HCT116 (cell line): Measurements from ENCODE around the gene FRS2.

Source experiments
- ATF3 ChIP-seq: IDR thresholded peaks from 2 replicates; pipeline ENCODE4 v1.6.1; 2012
- CTCF ChIP-seq, 3 experiments: fragments of 200-600 bp in 1 of 3; sonication (generic) in 1 of 3; IDR thresholded peaks in 2 of 3; conservative IDR thresholded peaks in 1 of 3; 2 replicates each; pipeline ENCODE4 v1.5.1; 2012 to 2017; ENCODE audit warnings: low read depth in 2 of 3, low read length in 2 of 3, antibody characterized with exemption in 1 of 3, borderline replicate concordance in 1 of 3, control low read depth in 1 of 3, mild to moderate bottlenecking in 1 of 3, mixed read lengths in 1 of 3, mixed run types in 1 of 3, moderate library complexity in 1 of 3; ENCODE audit not compliant: insufficient read depth in 1 of 3
- EGR1 ChIP-seq: IDR thresholded peaks from 2 replicates; pipeline ENCODE4 v1.6.1; 2012; ENCODE audit warnings: low read depth
- EZH2 ChIP-seq: fragments of 200-600 bp; sonication (generic); IDR thresholded peaks from 2 replicates; pipeline ENCODE4 v1.6.1; 2017; ENCODE audit warnings: antibody characterized with exemption, mixed run types
- EZH2phosphoT487 ChIP-seq: fragments of 200-600 bp; IDR thresholded peaks from 2 replicates; pipeline ENCODE4 v1.6.1; 2018; ENCODE audit warnings: antibody characterized with exemption, borderline replicate concordance
- JUND ChIP-seq: IDR thresholded peaks from 2 replicates; pipeline ENCODE4 v1.6.1; 2012
- POLR2A ChIP-seq: IDR thresholded peaks from 2 replicates; pipeline ENCODE4 v1.7.0; 2011; ENCODE audit warnings: borderline replicate concordance; ENCODE audit not compliant: insufficient read depth, insufficient read length; ENCODE audit errors: extremely low read depth
- RAD21 ChIP-seq: IDR thresholded peaks from 2 replicates; pipeline ENCODE4 v1.6.1; 2012; ENCODE audit warnings: low read depth, mild to moderate bottlenecking
- ZBTB33 ChIP-seq: IDR thresholded peaks from 2 replicates; pipeline ENCODE4 v1.6.1; 2011; ENCODE audit warnings: mild to moderate bottlenecking, low read length, moderate library complexity; ENCODE audit not compliant: insufficient replicate concordance; ENCODE audit errors: extremely low read depth
- ZFX ChIP-seq: fragments of 450-650 bp; IDR thresholded peaks from 2 replicates; pipeline ENCODE4 v1.6.1; 2017
- ZNF274 ChIP-seq: fragments of 200-500 bp; sonication (Bioruptor generic); IDR thresholded peaks from 2 replicates; pipeline ENCODE4 v1.6.1; 2014; ENCODE audit warnings: mild to moderate bottlenecking, low read depth, low read length, inconsistent platforms

GRCh38 chr12:69501154-69501895 is 31.1 kb downstream of the FRS2 start:
- TF ChIP-seq ATF3 (no peak), CTCF (IDR thresholded peaks at IDR 0.05 in 2 of 3, conservative IDR thresholded peaks at IDR 0.05 in 1 of 3; ENCODE audit: borderline replicate concordance in 1 of 3, insufficient read depth in 1 of 3, low read depth in 2 of 3, low read length in 2 of 3) (no peak), RAD21 (no peak), ZNF274 (no peak), EZH2 (no peak), EZH2phosphoT487 (no peak), POLR2A (no peak), ZFX (no peak), JUND (no peak), EGR1 (no peak), ZBTB33 (no peak)
